ENCODE measurements around the gene CYFIP1.

CYFIP1 gene

GRCh38 chr15:22931784-22932536, 48.2 kb downstream of the CYFIP1 start:
- H3K27me3 Mint-ChIP-seq, result no peaks in the 10 kb centered on the region

DNA sequence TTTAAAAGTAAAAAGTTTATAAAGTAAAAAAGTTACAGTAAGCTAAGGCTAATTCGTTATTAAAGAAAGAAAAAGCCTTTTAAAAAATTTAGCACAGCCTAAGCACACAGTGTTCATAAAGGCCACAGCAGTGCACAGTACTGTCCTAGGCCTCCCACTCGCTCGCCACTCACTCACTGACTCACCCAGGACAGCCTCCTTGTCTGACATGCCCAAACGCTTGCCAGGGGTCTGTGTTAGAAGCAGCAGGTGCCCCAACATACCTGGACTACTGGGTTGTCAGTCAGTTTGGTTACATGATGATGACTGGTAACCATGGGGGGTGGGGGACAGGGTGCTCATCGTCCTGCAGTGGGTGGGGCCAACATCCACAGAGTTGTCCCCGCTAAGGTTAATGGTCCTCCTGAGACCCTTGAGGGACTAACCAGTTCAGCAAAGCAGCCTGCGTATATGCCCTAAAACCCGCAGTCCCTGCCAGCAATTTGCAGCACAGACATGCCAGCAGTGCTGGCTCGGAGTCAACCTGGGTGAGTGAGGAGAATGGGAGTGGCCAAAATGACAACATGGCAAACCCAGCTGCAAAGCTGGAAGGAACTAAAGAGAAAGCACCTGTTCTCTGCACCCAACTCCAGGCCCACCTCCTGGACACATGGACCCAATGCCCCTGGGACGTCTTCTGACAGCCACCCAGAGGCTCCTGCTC, 49.2 kb downstream of the CYFIP1 start:
- Mint-ChIP-seq H3K27ac (no peak overlapping the region), H3K4me1 (peaks cover 0 to 3% of the 10 kb centered on the region in 2 donors), H3K9me3 (no peaks in the 10 kb centered on the region), H3K4me3 (no peak overlapping the region), H3K36me3 (peaks cover 0 to 13% of the 10 kb centered on the region in 2 donors), H3K27me3 (no peaks in the 10 kb centered on the region)
- no peak for ATAC-seq (replicated peaks)
- no peak for DNase-seq

More at GRCh38 chr15:22931784-22932536, 48.2 kb downstream of the CYFIP1 start:
- no peak overlapping the region for H3K4me3 Mint-ChIP-seq
- no peak overlapping the region for H3K27ac Mint-ChIP-seq
- no peak for DNase-seq
- H3K9me3 Mint-ChIP-seq, result no peaks in the 10 kb centered on the region
- H3K36me3 Mint-ChIP-seq, result peaks cover 0 to 13% of the 10 kb centered on the region in 2 donors
- peaks cover 9 to 12% of the 10 kb centered on the region in 2 donors for H3K4me1 Mint-ChIP-seq
- no peak for ATAC-seq (replicated peaks)

- no peak for ATAC-seq (replicated peaks)
- no peak for DNase-seq
- no peak overlapping the region for H3K27ac Mint-ChIP-seq
- H3K36me3 Mint-ChIP-seq, result peaks cover 0 to 17% of the 10 kb centered on the region in 2 donors
- no peaks in the 10 kb centered on the region for H3K27me3 Mint-ChIP-seq
- H3K9me3 Mint-ChIP-seq, result no peaks in the 10 kb centered on the region
- H3K4me1 Mint-ChIP-seq, result no peaks in the 10 kb centered on the region
- H3K4me3 Mint-ChIP-seq, result no peak overlapping the region
Measured at GRCh38 chr15:22927761-22928160, 52.4 kb downstream of the CYFIP1 start.

- H3K4me3 Mint-ChIP-seq, result no peak overlapping the region
- no peak overlapping the region for H3K27ac Mint-ChIP-seq
- no peaks in the 10 kb centered on the region for H3K27me3 Mint-ChIP-seq
- DNase-seq, result no peak
- H3K36me3 Mint-ChIP-seq, result peaks cover 0 to 10% of the 10 kb centered on the region in 2 donors
- no peaks in the 10 kb centered on the region for H3K4me1 Mint-ChIP-seq
- H3K9me3 Mint-ChIP-seq, result no peaks in the 10 kb centered on the region
- no peak for ATAC-seq (replicated peaks)
Measured at GRCh38 chr15:22925875-22926274, 54.3 kb downstream of the CYFIP1 start.

DNA sequence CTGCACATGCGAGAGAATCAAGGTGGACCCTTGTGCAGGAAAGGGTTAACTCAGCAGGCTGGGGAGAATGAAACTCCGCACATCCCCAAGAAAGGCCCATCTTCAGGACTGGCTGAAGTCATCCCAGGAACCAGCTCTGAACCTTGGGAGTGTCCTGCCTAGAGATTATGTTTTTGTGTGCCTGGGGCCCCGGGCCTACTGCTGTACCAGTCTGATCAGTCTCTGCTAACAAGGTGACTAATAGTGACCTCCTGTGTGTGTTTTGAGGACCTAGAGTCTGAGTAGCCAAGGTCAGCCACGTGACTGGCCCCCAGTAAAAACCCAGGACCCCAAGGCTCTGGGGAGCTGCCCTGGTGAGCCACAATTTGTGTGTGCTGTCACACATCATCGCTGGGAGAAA, 58.2 kb downstream of the CYFIP1 start:
- H3K27me3 Mint-ChIP-seq, result no peaks in the 10 kb centered on the region
- H3K9me3 Mint-ChIP-seq, result no peaks in the 10 kb centered on the region
- DNase-seq (no peak), ATAC-seq (replicated peaks) (no peak)
- no peak overlapping the region for H3K4me3 Mint-ChIP-seq
- no peaks in the 10 kb centered on the region for H3K4me1 Mint-ChIP-seq
- peaks cover 0 to 13% of the 10 kb centered on the region in 2 donors for H3K36me3 Mint-ChIP-seq
- no peak overlapping the region for H3K27ac Mint-ChIP-seq

- Mint-ChIP-seq H3K4me1 (peaks cover 0 to 2% of the 10 kb centered on the region in 2 donors), H3K4me3 (no peak overlapping the region), H3K9me3 (no peaks in the 10 kb centered on the region), H3K27me3 (no peaks in the 10 kb centered on the region), H3K27ac (no peak overlapping the region), H3K36me3 (peaks cover 2 to 12% of the 10 kb centered on the region in 2 donors)
- no peak for DNase-seq
- ATAC-seq (replicated peaks), result no peak
Measured at GRCh38 chr15:22919171-22919570, 61.0 kb downstream of the CYFIP1 start.

- H3K27me3 Mint-ChIP-seq, result no peaks in the 10 kb centered on the region
- no peaks in the 10 kb centered on the region for H3K9me3 Mint-ChIP-seq
- H3K4me3 Mint-ChIP-seq, result no peak overlapping the region
- H3K36me3 Mint-ChIP-seq, result peaks cover 2 to 17% of the 10 kb centered on the region in 2 donors
- DNase-seq (no peak), ATAC-seq (replicated peaks) (no peak)
- peaks cover 0 to 2% of the 10 kb centered on the region in 2 donors for H3K4me1 Mint-ChIP-seq
- H3K27ac Mint-ChIP-seq, result no peak overlapping the region
Measured at GRCh38 chr15:22918596-22919140, 61.5 kb downstream of the CYFIP1 start.

DNA sequence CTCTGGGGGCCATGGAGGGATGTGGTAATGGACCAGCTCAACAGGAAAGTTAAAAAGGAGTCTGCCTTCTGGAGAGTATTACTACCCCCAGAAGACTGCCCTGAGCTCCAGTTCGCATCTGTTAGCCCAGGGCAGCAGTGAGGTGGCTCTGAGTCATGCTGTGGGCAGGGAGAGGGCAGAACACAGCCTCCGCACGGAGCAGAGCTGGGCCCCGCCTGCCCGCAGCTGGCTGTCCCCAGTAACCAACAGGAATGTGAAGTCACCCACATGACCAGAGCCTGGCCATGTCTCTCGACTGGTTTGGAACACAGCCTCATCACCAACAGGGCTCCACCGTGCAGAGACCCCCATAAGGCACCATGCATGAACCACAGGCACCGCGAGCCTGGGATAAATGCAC, 62.1 kb downstream of the CYFIP1 start:
- H3K27ac Mint-ChIP-seq, result no peak overlapping the region
- ATAC-seq (replicated peaks) (no peak), DNase-seq (no peak)
- H3K4me3 Mint-ChIP-seq, result no peak overlapping the region
- H3K36me3 Mint-ChIP-seq, result peaks cover 2 to 18% of the 10 kb centered on the region in 2 donors
- H3K4me1 Mint-ChIP-seq, result peaks cover 0 to 2% of the 10 kb centered on the region in 2 donors
- H3K9me3 Mint-ChIP-seq, result no peaks in the 10 kb centered on the region
- H3K27me3 Mint-ChIP-seq, result no peaks in the 10 kb centered on the region

- no peak overlapping the region for H3K4me3 Mint-ChIP-seq
Measured at GRCh38 chr15:22917556-22917955, 62.6 kb downstream of the CYFIP1 start.

GRCh38 chr15:22916606-22917350, 63.4 kb downstream of the CYFIP1 start:
- Mint-ChIP-seq H3K9me3 (no peaks in the 10 kb centered on the region), H3K4me1 (peaks cover 0 to 2% of the 10 kb centered on the region in 2 donors), H3K27ac (no peak overlapping the region), H3K27me3 (no peaks in the 10 kb centered on the region), H3K4me3 (no peak overlapping the region), H3K36me3 (peaks cover 2 to 21% of the 10 kb centered on the region in 2 donors)
- DNase-seq (no peak), ATAC-seq (replicated peaks) (no peak)

More at GRCh38 chr15:22917556-22917955, 62.6 kb downstream of the CYFIP1 start:
- Mint-ChIP-seq H3K9me3 (no peaks in the 10 kb centered on the region), H3K27ac (no peak overlapping the region), H3K36me3 (peaks cover 2 to 20% of the 10 kb centered on the region in 2 donors), H3K27me3 (no peaks in the 10 kb centered on the region), H3K4me1 (peaks cover 0 to 2% of the 10 kb centered on the region in 2 donors)
- ATAC-seq (replicated peaks), result no peak
- no peak for DNase-seq

GRCh38 chr15:22915866-22916515, 64.2 kb downstream of the CYFIP1 start:
- DNase-seq, result no peak
- no peak for ATAC-seq (replicated peaks)
- Mint-ChIP-seq H3K4me1 (peaks cover 0 to 2% of the 10 kb centered on the region in 2 donors), H3K27ac (no peak overlapping the region), H3K9me3 (no peaks in the 10 kb centered on the region), H3K4me3 (no peak overlapping the region), H3K27me3 (no peaks in the 10 kb centered on the region), H3K36me3 (peaks cover 2 to 21% of the 10 kb centered on the region in 2 donors)

DNA sequence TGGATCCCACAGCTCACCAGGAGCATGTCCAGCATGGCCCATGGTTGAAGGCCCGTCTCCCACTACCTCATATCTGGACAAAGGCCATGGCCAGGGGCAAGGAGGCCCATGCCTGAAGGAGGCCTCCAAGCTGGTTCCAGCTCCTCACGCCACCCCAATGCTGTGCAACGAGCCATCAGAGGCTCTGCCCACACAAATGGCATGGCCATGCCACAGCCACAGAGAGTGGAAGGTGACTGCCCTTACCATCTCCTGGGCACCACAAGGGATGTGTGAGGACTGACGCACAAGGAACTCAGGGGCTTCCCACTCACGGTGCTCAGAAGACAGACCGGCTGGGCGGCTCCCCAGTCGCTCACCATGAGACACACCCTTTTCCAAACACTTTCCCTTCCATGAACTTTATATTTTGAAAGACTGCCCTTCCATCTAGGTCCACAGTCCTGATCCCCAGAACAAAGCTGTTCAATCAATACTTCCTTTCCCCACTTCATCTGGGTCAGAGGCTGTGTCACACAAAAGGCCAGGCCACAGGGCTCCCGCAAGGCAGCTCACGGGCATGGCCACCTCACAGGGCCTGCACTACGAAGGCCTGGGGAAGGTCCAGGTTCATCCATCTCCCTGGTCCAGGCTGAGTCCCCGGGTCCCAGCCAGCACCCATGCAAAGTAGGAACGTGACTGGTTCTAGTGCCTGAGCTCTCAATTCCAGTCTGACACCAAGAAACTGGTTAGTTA, 66.4 kb downstream of the CYFIP1 start:
- no peaks in the 10 kb centered on the region for H3K9me3 Mint-ChIP-seq
- H3K27ac Mint-ChIP-seq, result no peak overlapping the region
- no peak for DNase-seq
- H3K4me3 Mint-ChIP-seq, result no peak overlapping the region
- H3K4me1 Mint-ChIP-seq, result peaks cover 0 to 2% of the 10 kb centered on the region in 2 donors
- peaks cover 2 to 29% of the 10 kb centered on the region in 2 donors for H3K36me3 Mint-ChIP-seq
- H3K27me3 Mint-ChIP-seq, result no peaks in the 10 kb centered on the region
- ATAC-seq (replicated peaks), result no peak

DNA sequence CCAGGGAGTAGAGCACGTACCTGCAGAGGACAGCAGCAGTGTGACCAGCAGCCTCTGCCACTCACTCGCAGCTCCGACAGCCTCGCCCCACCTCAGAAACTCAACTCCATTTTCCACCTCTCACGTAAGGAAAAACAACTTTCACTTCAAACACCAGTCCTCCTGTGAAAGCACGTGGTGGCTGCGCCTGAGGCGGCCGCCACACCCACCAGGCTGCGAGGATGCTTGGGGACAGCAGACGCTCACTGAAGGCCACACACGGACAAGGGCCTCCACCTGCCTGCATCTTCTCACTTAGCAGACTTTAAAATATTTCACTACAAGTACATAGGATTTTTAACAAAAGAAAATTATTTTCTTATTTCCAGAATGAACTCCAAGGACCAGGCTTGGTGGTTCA, 67.9 kb downstream of the CYFIP1 start:
- ATAC-seq (replicated peaks) (no peak), DNase-seq (no peak)
- no peaks in the 10 kb centered on the region for H3K9me3 Mint-ChIP-seq
- H3K4me1 Mint-ChIP-seq, result peaks cover 0 to 2% of the 10 kb centered on the region in 2 donors
- no peak overlapping the region for H3K27ac Mint-ChIP-seq
- H3K4me3 Mint-ChIP-seq, result no peak overlapping the region
- H3K27me3 Mint-ChIP-seq, result no peaks in the 10 kb centered on the region
- peaks cover 5 to 38% of the 10 kb centered on the region in 2 donors for H3K36me3 Mint-ChIP-seq
